Activated CD4-positive, alpha-beta T cell treated with anti-CD3 and anti-CD28 coated beads for 48 hours (primary cell): ENCODE results near the gene PEPD.

Experiments used
- DNase-seq: peaks from one replicate; pipeline ENCODE4 v3.0.0-alpha.2; 2020

Gene PEPD

GRCh38 chr19:33510462-33511194 lies 11.0 kb downstream of the PEPD start:
- no peak for DNase-seq

GRCh38 chr19:33509774-33510173 lies 11.8 kb downstream of the PEPD start:
- DNase-seq: no peak

GRCh38 chr19:33508941-33509614 lies 12.5 kb downstream of the PEPD start:
- no peak for DNase-seq

GRCh38 chr19:33508431-33508830 lies 13.2 kb downstream of the PEPD start:
- DNase-seq: no peak

GRCh38 chr19:33508009-33508408 lies 13.6 kb downstream of the PEPD start:
- no peak for DNase-seq

GRCh38 chr19:33507021-33507956 lies 14.3 kb downstream of the PEPD start:
- DNase-seq: no peak

GRCh38 chr19:33506498-33506897 lies 15.1 kb downstream of the PEPD start:
- no peak for DNase-seq

GRCh38 chr19:33505823-33506222 lies 15.8 kb downstream of the PEPD start:
- no peak for DNase-seq

GRCh38 chr19:33505148-33505547 lies 16.4 kb downstream of the PEPD start:
- no peak for DNase-seq

GRCh38 chr19:33504058-33504444 lies 17.5 kb downstream of the PEPD start:
- DNase-seq: no peak

GRCh38 chr19:33503433-33504057 lies 18.0 kb downstream of the PEPD start:
- no peak for DNase-seq

- no peak for DNase-seq
These were observed 18.6 kb downstream of the PEPD start for GRCh38 chr19:33503030-33503429.

- DNase-seq: no peak
These were observed 19.1 kb downstream of the PEPD start for GRCh38 chr19:33502521-33502920.

- DNase-seq: no peak
These were observed 19.8 kb downstream of the PEPD start for GRCh38 chr19:33501693-33502356.

GRCh38 chr19:33500991-33501390 lies 20.6 kb downstream of the PEPD start:
- DNase-seq: no peak

GRCh38 chr19:33500586-33500985 lies 21.0 kb downstream of the PEPD start:
- no peak for DNase-seq

GRCh38 chr19:33499671-33500506 lies 21.7 kb downstream of the PEPD start:
- DNase-seq: no peak

GRCh38 chr19:33499248-33499647 lies 22.3 kb downstream of the PEPD start:
- DNase-seq: no peak

- no peak for DNase-seq
These were observed 23.1 kb downstream of the PEPD start for GRCh38 chr19:33498391-33499000.

- no peak for DNase-seq
These were observed 23.8 kb downstream of the PEPD start for GRCh38 chr19:33497778-33498175.

GRCh38 chr19:33497131-33497777 lies 24.3 kb downstream of the PEPD start:
- DNase-seq: no peak
